ENCODE measurements around the gene GNG14. TPM values are rescaled to one million over a fixed set of nuclear protein-coding genes. Genes with fewer than 3 reads are reported as not detected.

Gene GNG14
- total RNA-seq, 1 experiment from 2014 or later, result not detected

DNA sequence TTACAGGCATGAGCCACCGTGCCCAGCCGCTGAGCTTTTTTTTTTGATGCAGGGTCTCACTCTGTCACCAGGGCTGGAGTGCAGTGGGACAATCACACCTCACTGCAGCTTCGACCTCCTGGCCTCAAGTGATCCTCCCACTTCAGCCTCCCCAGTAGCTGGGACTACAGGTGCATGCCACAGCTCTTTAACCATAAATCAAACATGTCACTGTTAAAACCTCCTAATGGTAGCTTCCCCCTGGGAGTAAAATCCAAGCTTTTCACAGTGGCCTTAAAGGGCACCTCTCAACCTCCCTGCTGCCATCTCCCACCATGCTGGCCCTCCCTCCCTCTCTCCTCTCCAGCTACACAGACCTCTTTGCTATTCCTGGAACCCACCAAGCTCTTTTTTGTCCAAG, 2.0 kb upstream of the GNG14 start:
- Histone ChIP-seq H3T11ph (ENCODE audit: low read length) (no peak overlapping the region), H3K23me2 (ENCODE audit: insufficient read length, low read depth, low read length, poor library complexity, severe bottlenecking) (no peaks in the 10 kb centered on the region), H3K9me3 (ENCODE audit: control insufficient read depth, low read depth, low read length) (no peaks in the 10 kb centered on the region), H2BK15ac (ENCODE audit: low read depth, low read length) (no peak overlapping the region), H2BK120ac (ENCODE audit: low read depth, low read length, poor library complexity, severe bottlenecking) (no peak overlapping the region), H3K56ac (ENCODE audit: insufficient read length, low read depth, low read length) (no peak overlapping the region), H2AK5ac (ENCODE audit: insufficient read length, low read length) (no peak overlapping the region), H3K79me1 (ENCODE audit: insufficient read depth, low read depth, low read length, poor library complexity, severe bottlenecking) (no peaks in the 10 kb centered on the region), H4K8ac (replicated peaks; ENCODE audit: insufficient read length, low read depth, low read length) (no peak overlapping the region), H3K18ac (ENCODE audit: insufficient read length, low read depth, low read length) (no peak overlapping the region), H3K4me2 (ENCODE audit: insufficient read depth, insufficient read length, low read length) (no peak overlapping the region), H2AFZ (ENCODE audit: low read length) (no peak overlapping the region), H3K79me2 (ENCODE audit: insufficient read depth, low read length) (no peaks in the 10 kb centered on the region), H2BK5ac (ENCODE audit: insufficient read length, low read length) (no peak overlapping the region), H3K27me3 (ENCODE audit: insufficient read depth, low read length) (no peaks in the 10 kb centered on the region), H3K9ac (ENCODE audit: extremely low read depth, insufficient read length, low read length) (no peak overlapping the region), H3K23ac (ENCODE audit: insufficient read length, low read depth, low read length) (no peak overlapping the region), H3K27ac (ENCODE audit: insufficient read length, low read depth, low read length) (no peak overlapping the region), H4K20me1 (ENCODE audit: control insufficient read depth, insufficient read depth, insufficient read length) (no peaks in the 10 kb centered on the region), H2BK20ac (ENCODE audit: low read depth, low read length, poor library complexity, severe bottlenecking) (no peak overlapping the region), H2BK12ac (ENCODE audit: insufficient read length, low read depth, low read length) (no peak overlapping the region), H4K5ac (ENCODE audit: insufficient read length, low read depth, low read length) (no peak overlapping the region), H3K4me1 (ENCODE audit: insufficient read depth, low read length) (no peaks in the 10 kb centered on the region), H3K4ac (ENCODE audit: low read depth, low read length) (no peak overlapping the region), H4K91ac (ENCODE audit: insufficient read length, low read depth, low read length) (no peak overlapping the region), H3K14ac (ENCODE audit: insufficient read depth, low read length) (no peak overlapping the region)
- Mint-ChIP-seq H3K27ac (no peak overlapping the region), H3K4me1 (peaks cover 2 to 7% of the 10 kb centered on the region in 2 experiments; a peak in 2 of 4 replicates), H3K36me3 (ENCODE audit: insufficient read depth in 1 of 3, low read depth in 3 of 3) (peaks cover 0 to 4% (median 2%) of the 10 kb centered on the region in 3 experiments; a peak in 5 of 7 replicates), H3K4me3 (no peak overlapping the region), H3K9me3 (peaks cover 0 to 2% of the 10 kb centered on the region in 2 experiments; a peak in 1 of 5 replicates), H3K27me3 (ENCODE audit: low read depth) (no peaks in the 10 kb centered on the region; the same call in 1 of the 2 replicates)
- DNase-seq, result no peak
- WGBS (ENCODE audit: extremely low coverage, insufficient read length, low lambda C conversion rate), result no CpG with 5 or more reads among the region's 3 CpGs
- no peak for TF ChIP-seq CTCF (conservative IDR thresholded peaks at IDR 0.05)
